OCI-LY7 (cell line): ENCODE results near the gene FRMD7.

Source experiments
- EZH2phosphoT487 ChIP-seq: fragments of 200-600 bp; sonication (generic); IDR thresholded peaks from 2 replicates; pipeline ENCODE4 v1.6.1; 2018; ENCODE audit warnings: low read depth, borderline replicate concordance, mild to moderate bottlenecking, mixed run types, antibody characterized with exemption, low read length, moderate library complexity, mixed read lengths
- TF ChIP-seq, protein P1 (sequence below): fragments of 200-600 bp; sonication (generic); conservative IDR thresholded peaks from 2 replicates; pipeline ENCODE4 v1.5.1; 2014; ENCODE audit warnings: mild to moderate bottlenecking, antibody characterized with exemption, low read length, moderate library complexity, mixed read lengths

DNA sequence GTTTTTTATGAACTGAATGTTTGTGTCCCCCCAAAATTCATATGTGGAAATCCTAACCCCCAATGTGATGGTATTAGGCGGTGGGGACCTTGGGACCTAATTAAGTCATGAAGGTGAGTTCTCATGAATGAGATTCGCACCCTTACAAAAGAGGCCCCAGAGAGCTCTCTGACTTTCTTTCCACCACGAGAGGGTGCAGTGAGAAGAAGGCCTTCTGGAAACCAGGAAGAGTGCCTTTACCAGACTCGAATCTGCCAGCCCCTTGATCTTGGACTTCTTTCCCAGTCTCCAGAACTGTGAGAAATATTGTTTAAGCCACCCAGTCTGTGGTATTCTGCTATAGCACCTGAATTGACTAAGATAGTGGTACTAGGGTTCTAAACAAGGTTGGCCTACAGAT, 64.0 kb downstream of the FRMD7 start:
- TF ChIP-seq, protein P1, sequence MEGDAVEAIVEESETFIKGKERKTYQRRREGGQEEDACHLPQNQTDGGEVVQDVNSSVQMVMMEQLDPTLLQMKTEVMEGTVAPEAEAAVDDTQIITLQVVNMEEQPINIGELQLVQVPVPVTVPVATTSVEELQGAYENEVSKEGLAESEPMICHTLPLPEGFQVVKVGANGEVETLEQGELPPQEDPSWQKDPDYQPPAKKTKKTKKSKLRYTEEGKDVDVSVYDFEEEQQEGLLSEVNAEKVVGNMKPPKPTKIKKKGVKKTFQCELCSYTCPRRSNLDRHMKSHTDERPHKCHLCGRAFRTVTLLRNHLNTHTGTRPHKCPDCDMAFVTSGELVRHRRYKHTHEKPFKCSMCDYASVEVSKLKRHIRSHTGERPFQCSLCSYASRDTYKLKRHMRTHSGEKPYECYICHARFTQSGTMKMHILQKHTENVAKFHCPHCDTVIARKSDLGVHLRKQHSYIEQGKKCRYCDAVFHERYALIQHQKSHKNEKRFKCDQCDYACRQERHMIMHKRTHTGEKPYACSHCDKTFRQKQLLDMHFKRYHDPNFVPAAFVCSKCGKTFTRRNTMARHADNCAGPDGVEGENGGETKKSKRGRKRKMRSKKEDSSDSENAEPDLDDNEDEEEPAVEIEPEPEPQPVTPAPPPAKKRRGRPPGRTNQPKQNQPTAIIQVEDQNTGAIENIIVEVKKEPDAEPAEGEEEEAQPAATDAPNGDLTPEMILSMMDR: no peak
- no peak for TF ChIP-seq EZH2phosphoT487
